ENCODE data around the gene KCTD18.

- TF ChIP-seq EP300 (IDR thresholded peaks at IDR 0.05) = no peak
- TF ChIP-seq CTCF (IDR thresholded peaks at IDR 0.05) = peak in 1 of 4 experiments; percentile 10
- TF ChIP-seq POLR2AphosphoS5 (IDR thresholded peaks at IDR 0.05) = peak; percentile 87
Observed at GRCh38 chr2:200525882-200526651, 16.2 kb upstream of the KCTD18 start, which contains the start of gene SGO2.
